Ovary (tissue), 9 donors: ENCODE results near the gene COL1A2. TPM values are rescaled to one million over a fixed set of nuclear protein-coding genes. Genes with fewer than 3 reads are reported as not detected.

Source experiments
- DNase-seq, 5 donors: peaks; one replicate each; pipeline ENCODE4 v3.0.0-alpha.2; 2019 to 2020
- H3K27ac ChIP-seq, 2 donors: fragments of 200-600 bp; one replicate each; pipeline versions ENCODE4 v1.5.1 to v1.8.0; 2019 to 2022
- H3K27me3 ChIP-seq: fragments of 200-600 bp; one replicate; pipeline ENCODE4 v1.8.0; 2022
- H3K36me3 ChIP-seq: fragments of 200-600 bp; sonication (generic); one replicate; pipeline ENCODE4 v1.5.1; 2019
- H3K4me1 ChIP-seq: one replicate; pipeline ENCODE4 v1.8.1; 2013; ENCODE audit warnings: mild to moderate bottlenecking, moderate library complexity; ENCODE audit not compliant: insufficient read depth
- H3K4me3 ChIP-seq: fragments of 200-600 bp; sonication (generic); one replicate; pipeline ENCODE4 v1.5.1; 2017
- H3K9me3 ChIP-seq, 2 donors: fragments of 200-600 bp in 1 of 2; sonication (generic) in 1 of 2; one replicate each; pipeline versions ENCODE4 v1.5.1 to v1.8.1; 2013 to 2019; ENCODE audit warnings: mild to moderate bottlenecking in 1 of 2, moderate library complexity in 1 of 2
- EP300 ChIP-seq: sonication (generic); formaldehyde crosslinking; IDR thresholded peaks from one replicate; pipeline ENCODE4 v1.6.1; 2017; ENCODE audit warnings: antibody characterized with exemption
- POLR2A ChIP-seq: fragments of 450-650 bp; IDR thresholded peaks from one replicate; pipeline ENCODE4 v1.6.1; 2017; ENCODE audit warnings: antibody characterized with exemption, mild to moderate bottlenecking, moderate library complexity
- WGBS, 3 donors: extraction: QIAGEN DNeasy Blood & Tissue Kit in 1 of 3; methylation state at CpG; one replicate each; pipeline versions ENCODE4 v1.1.5 to v1.1.7; 2013 to 2017; 5-methylcytosine and 5-hydroxymethylcytosine counted together
- intact Hi-C, 4 donors: fragments of 100-400 bp; cut with DNase I; formaldehyde crosslinking; loops; one replicate each; pipeline versions ENCODE4 v1.11.0 to v1.15.1; 2022 to 2023
- polyA plus RNA-seq, 2 donors: library from polyadenylated mRNA; stranded (reverse); fragments of 200-250 nt in 1 of 2; fragments of 350-450 nt in 1 of 2; fragmentation: Illumina TruSeq in 1 of 2; extraction: RNeasy Lipid Tissue Mini Kit (QIAGEN cat#74804) in 1 of 2; gene quantifications; one replicate each; pipeline ENCODE4 v1.2.3, GENCODE V29; 2013 to 2014
- total RNA-seq, 7 donors: library from RNA; depleted of rRNA in 2 of 7; stranded (reverse); fragments of >200 nt in 2 of 7; fragmentation: NEBNext Ultra II Directional in 3 of 7; extraction: Animal tissue kit (Norgen Biotek cat#: 25700) in 3 of 7; gene quantifications; one replicate each; pipeline versions ENCODE4 v1.1.0 to v1.2.4, GENCODE V29; 2016 to 2023
- TF ChIP-seq, protein P1 (sequence below), 3 donors: fragments of 450-650 bp in 2 of 3; fragments of 200-600 bp in 1 of 3; IDR thresholded peaks; one replicate each; pipeline versions ENCODE4 v1.5.1 to v1.8.0; 2016 to 2022; ENCODE audit warnings: antibody characterized with exemption in 3 of 3, mild to moderate bottlenecking in 1 of 3
- donor health status: DM: no; HTN: no; CAD: no; lungs with moderate emphysema.
- donor health status: DM: no; HTN: no; CAD: no.
- donor health status: Bipolar disorder and iron deficiency.
- donor health status: DM: yes; HTN: yes; CAD: no.
- donor health status: DM: no; HTN: no; CAD: no.
- donor health status: DM: yes; HTN: yes; CAD: no.

The COL1A2 gene
- total and polyA plus RNA-seq, 9 donors, result 133 to 2,370 (median 497) TPM

DNA sequence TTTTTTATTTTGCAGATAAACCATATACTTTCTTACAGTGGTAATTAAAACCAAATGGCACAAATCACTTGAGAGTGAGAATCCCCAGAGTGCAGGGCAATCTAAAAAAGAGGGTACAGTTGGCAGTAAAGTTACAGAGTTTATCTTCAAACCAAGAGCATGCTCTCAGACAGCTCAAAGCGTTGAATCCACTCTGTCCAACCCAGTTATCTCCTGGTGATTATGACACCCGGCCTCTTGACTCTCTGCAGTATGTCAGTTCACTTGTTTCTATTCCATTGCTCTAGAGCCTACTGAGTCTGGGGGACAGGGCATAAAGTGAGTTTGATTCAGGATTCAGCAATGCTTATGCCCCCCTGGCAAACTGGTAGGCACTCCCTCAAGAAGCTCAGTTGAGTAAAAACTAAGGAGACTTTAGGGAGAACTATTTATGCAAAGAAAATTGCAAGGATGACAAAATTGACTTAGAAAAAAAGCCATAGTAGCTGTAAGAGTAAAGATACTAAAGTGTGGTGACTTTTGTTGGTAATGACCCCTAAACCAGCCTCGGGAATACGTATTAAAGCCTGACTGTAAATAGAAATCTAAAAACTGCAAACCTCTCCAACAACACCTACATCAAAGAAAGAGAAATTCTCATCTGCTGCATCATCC lies 55.5 kb downstream of the COL1A2 start:
- 87 to 94% (median 91%) methylated on average over 4 of the region's 4 CpGs for WGBS, 3 donors

DNA sequence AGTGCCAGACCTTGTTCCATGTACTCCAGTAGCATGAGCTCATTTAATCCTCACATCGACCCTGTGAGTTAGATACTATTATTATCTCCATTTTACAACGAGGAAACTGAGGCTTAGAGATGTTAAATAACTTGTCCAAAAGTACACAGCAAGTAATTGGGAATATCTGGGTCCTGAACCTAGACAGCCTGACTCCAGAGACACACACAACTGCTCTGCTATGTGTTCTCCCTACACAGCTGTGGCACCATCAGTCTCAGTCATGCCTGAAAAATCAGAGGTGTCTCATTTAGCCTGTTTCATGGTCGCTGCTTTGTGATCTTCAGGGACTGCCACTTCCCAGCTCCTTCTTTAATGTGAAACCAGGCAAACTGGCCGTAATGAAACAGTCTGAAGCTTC lies 56.5 kb downstream of the COL1A2 start:
- H3K27ac ChIP-seq, result no peak overlapping the region
- no peak overlapping the region for H3K4me3 ChIP-seq
- DNase-seq, result no peak
- no peaks in the 10 kb centered on the region for H3K9me3 ChIP-seq
- no peaks in the 10 kb centered on the region for H3K27me3 ChIP-seq
- 75 to 84% (median 81%) methylated on average over 4 of the region's 4 CpGs for WGBS, 3 donors
- H3K36me3 ChIP-seq, result no peaks in the 10 kb centered on the region
- intact Hi-C loops, result loop anchor here in 1 of 4 donors (5.0 kb wide), 1 partner anchor 1026 kb away; no protein-coding TSS in a partner anchor
- TF ChIP-seq EP300 (no peak), POLR2A (no peak)
- TF ChIP-seq, protein P1, sequence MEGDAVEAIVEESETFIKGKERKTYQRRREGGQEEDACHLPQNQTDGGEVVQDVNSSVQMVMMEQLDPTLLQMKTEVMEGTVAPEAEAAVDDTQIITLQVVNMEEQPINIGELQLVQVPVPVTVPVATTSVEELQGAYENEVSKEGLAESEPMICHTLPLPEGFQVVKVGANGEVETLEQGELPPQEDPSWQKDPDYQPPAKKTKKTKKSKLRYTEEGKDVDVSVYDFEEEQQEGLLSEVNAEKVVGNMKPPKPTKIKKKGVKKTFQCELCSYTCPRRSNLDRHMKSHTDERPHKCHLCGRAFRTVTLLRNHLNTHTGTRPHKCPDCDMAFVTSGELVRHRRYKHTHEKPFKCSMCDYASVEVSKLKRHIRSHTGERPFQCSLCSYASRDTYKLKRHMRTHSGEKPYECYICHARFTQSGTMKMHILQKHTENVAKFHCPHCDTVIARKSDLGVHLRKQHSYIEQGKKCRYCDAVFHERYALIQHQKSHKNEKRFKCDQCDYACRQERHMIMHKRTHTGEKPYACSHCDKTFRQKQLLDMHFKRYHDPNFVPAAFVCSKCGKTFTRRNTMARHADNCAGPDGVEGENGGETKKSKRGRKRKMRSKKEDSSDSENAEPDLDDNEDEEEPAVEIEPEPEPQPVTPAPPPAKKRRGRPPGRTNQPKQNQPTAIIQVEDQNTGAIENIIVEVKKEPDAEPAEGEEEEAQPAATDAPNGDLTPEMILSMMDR (IDR thresholded peaks at IDR 0.05), result no peak
- peaks cover 4% of the 10 kb centered on the region for H3K4me1 ChIP-seq

More for the DNA sequence above, 55.5 kb downstream of the COL1A2 start:
- TF ChIP-seq, protein P1 (IDR thresholded peaks at IDR 0.05), result no peak
- no peak for TF ChIP-seq POLR2A
- no peak for TF ChIP-seq EP300
- no peaks in the 10 kb centered on the region for H3K36me3 ChIP-seq
- no peaks in the 10 kb centered on the region for H3K9me3 ChIP-seq
- no peak overlapping the region for H3K27ac ChIP-seq
- H3K4me1 ChIP-seq, result peaks cover 4% of the 10 kb centered on the region
- intact Hi-C loops, result loop anchor here in 1 of 4 donors (5.0 kb wide), 1 partner anchor 1027 kb away; no protein-coding TSS in a partner anchor
- H3K4me3 ChIP-seq, result no peak overlapping the region
- no peaks in the 10 kb centered on the region for H3K27me3 ChIP-seq
- no peak for DNase-seq

DNA sequence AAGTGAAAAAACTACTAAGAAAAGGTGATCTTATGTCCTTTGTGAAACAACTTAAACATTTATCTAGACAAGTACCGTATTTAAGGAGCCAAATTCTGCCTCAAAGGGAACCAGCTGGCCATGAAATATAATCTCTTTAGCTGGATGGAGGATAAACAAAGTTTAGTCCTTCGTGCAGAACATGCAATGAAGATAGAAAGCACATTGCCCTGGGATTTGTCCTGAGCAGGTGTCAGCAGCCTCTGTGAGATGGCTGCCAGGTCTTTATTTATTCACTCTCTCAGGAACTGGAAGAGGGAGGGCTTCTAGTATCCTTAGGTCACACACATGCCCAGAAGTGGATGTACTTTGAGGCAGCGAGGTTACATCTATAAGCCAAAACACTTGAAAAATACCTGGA lies 57.5 kb downstream of the COL1A2 start:
- intact Hi-C loops, result loop anchor here in 1 of 4 donors (5.0 kb wide), 1 partner anchor 1025 kb away; no protein-coding TSS in a partner anchor
- Histone ChIP-seq H3K36me3 (no peaks in the 10 kb centered on the region), H3K4me3 (no peak overlapping the region), H3K27me3 (no peaks in the 10 kb centered on the region), H3K27ac (no peak overlapping the region), H3K4me1 (peaks cover 4% of the 10 kb centered on the region), H3K9me3 (no peaks in the 10 kb centered on the region)
- TF ChIP-seq POLR2A (no peak), EP300 (no peak)
- TF ChIP-seq, protein P1 (IDR thresholded peaks at IDR 0.05), result no peak
- WGBS, 3 donors, result 7 to 24% (median 14%) methylated on average over 3 of the region's 3 CpGs
- DNase-seq, result no peak

DNA sequence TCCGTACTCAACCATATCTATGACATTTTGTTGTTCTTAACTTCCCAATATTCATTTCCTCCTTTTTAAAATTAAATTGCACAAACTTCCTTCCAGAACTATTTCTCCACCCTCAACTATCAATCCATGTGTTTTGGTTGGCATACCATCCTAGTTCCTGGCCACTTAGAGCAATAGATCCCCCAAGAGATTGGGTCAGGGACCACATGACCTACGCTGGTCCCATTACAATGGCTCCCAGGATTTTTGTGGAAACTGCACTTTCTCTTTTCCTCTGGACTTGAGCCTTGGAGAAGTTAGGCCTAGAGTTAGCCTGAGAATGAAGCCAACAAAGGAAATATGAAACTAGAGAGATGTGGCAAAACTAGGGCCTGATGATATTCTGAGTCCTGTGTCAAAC lies 59.2 kb downstream of the COL1A2 start:
- intact Hi-C loops, result loop anchor here in 1 of 4 donors (5.0 kb wide), 1 partner anchor 1023 kb away; no protein-coding TSS in a partner anchor
- no peak for TF ChIP-seq EP300
- TF ChIP-seq, protein P1 (IDR thresholded peaks at IDR 0.05), result no peak
- no peak for TF ChIP-seq POLR2A
- Histone ChIP-seq H3K36me3 (no peaks in the 10 kb centered on the region), H3K4me3 (no peak overlapping the region), H3K9me3 (no peaks in the 10 kb centered on the region), H3K4me1 (peaks cover 4% of the 10 kb centered on the region), H3K27me3 (no peaks in the 10 kb centered on the region), H3K27ac (no peak overlapping the region)
- 83 to 93% (median 92%) methylated on average over 2 of the region's 2 CpGs for WGBS, 3 donors
- no peak for DNase-seq
